Fibroblast of peridontal ligament (primary cell): ENCODE measurements around the gene PITPNM2.
A peak's percentile ranks its signal among the peaks of the same experiment; 100 is the strongest.

Experiments used
- DNase-seq: peaks from one replicate; pipeline ENCODE4 v3.0.0-alpha.2; 2010; ENCODE audit errors: extremely low read depth

Gene PITPNM2

GRCh38 chr12:123150744-123151456 is at the start of gene PITPNM2:
TSS of gene PITPNM2 (minus strand) at chr12:123151090. CDS start at chr12:123034590, 116,500 bp downstream.
- peak; percentile 38 for DNase-seq

DNA sequence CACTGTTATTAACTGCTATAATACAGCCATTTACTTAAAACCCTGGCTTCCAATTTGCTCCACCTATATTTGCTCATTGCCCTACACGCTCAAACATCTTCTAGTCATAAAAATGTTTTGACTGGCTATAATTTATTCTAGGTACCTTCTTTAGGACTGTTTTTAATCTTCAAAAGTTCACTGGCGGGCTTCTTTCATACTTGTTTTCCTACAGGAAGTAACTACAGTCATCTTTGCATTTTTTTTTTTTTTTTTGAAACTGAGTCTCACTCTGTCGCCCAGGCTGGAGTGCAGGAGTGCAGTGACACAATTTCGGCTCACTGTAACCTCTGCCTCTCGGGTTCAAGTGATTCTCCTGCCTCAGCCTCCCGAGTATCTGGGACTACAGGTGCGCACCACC is 49.5 kb upstream of the PITPNM2 start:
- no peak for DNase-seq

DNA sequence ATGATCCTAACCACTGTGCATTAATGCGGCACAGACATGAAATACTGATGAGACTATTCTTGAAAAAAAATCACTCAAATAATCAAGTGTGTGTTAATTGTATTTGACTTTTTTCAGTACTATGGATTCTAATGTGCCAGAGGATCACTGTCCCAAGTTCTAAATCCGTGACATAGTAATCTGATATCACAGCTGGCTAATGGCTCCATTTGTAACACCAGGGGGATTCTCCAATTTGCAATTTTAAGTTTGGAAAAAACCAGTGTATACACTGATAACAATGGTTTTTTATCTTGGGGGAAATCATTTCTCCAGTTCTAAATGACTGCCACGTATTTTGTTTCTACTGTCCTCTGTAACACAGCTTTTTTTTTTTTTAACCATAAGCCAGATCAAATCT is 49.0 kb upstream of the PITPNM2 start:
- no peak for DNase-seq

- DNase-seq, result no peak
These were observed 36.7 kb upstream of the PITPNM2 start for GRCh38 chr12:123187637-123188036.

DNA sequence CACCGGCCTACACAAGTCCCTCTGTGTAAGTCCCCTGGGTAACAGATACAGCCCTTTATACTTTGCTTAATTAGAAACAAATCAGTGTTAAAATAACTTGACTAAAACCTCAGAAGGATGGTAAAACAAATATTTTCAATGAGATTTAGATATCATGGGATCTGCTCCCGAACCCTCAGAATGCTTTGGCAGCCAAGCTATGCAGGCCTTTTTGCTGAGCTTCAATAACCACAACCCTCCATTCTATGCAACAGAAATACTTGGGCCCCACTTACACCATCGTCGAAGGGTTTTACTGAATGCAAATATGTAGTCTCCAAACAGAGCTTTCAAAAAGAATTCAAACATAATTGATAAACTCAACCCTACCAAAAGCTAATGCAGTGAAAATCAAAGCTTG is 29.3 kb upstream of the PITPNM2 start:
- DNase-seq, result peak; percentile 50

DNA sequence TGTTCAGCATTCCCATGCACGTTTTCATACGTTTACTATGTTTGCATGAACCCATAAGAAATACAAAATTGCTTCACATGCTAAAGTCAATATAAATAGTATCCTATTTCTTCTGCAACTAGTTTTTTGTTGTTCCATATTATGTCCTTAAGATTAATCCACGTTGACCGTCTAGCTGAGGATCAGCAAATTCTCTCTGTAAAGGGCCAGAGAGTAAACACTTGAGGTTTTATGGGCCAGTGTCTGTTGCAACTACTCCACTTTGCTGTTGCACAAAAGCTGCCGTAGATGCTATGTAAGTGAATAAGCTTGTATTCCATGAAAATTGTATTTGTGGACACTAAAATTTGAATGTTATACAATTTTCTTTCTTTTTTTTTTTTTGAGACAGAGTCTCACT is 21.1 kb upstream of the PITPNM2 start:
- DNase-seq, result no peak

- no peak for DNase-seq
These were observed 16.4 kb upstream of the PITPNM2 start for GRCh38 chr12:123167329-123167728.

DNA sequence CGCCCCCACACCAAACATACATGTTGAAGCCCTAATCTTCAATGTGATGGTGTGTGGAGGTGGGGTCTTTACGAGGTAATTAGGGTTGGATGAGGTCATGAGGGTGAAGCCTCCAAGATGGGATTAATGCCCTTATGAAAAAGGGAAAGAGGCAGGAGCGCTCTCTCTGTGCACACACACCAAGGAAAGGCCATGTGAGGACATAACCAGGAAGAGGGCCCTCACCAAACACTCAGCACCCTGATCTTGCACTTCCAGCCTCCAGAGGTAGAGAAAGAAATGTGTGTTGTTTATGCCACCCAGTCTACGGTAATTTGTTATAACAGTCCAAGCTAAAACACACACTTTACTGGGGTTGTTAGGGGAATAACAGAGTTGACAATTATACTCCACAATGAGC is 14.6 kb upstream of the PITPNM2 start:
- no peak for DNase-seq

GRCh38 chr12:123164710-123165261 is 13.9 kb upstream of the PITPNM2 start:
- DNase-seq, result no peak

DNA sequence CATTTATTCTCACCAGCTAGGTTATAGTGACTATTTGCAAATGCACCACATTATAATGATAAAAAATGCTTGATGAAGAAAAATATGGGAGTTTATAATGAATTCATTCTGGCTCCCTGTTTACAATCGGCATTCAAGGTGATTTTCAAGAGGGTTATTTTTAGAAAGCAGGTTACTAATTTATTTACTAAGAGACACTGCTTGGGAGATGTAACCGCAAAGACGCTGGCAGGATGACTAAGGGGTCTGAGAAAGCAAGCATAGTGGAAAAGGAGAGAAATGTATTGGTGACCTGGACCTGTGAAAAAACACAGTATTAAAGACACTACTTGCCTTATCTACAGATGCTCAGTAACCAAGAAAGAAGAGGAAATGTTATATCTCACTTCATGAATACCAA is 13.3 kb upstream of the PITPNM2 start:
- no peak for DNase-seq

DNA sequence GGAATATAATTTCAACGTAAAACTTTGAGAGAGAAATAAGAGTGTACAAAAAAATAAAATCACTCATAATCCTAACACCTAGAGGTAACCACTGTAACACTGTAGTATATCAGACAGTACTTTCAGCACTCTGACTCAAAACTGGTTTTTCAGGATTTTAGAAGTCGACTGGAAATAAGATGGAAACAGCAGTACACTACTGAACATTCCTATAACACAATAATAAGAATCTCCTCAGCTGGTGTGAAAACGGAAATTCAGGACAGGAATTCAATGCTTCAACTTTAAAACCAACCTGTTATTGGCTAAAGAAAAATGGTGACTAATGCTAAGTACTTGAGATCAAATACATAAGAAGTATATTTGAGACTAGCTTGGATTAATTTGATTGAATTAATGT is 12.3 kb upstream of the PITPNM2 start:
- DNase-seq, result no peak

GRCh38 chr12:123160801-123161487 is 10.1 kb upstream of the PITPNM2 start:
- peak; percentile 20 for DNase-seq

DNA sequence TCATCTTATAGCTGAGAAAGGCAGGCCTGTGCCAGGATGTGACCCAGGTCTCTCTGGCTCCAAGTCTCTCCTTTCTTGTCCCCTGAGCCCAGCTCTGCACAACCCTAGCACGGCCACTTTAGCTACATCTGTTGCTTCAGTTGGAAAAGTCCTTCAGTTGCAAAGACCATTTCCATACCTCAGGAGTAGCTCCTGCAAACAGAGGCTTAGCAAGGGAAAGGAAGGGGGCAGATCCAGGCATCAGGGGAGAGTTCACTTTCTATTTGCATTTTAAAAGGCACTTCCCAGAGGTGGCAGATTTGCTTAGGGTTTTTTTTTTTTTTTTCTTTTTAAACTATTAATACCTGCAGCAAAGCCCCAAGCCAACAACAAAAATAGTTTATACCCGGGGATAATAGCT is 3.0 kb upstream of the PITPNM2 start:
- no peak for DNase-seq

- no peak for DNase-seq
These were observed 1.9 kb upstream of the PITPNM2 start for GRCh38 chr12:123152833-123153232.

- no peak for DNase-seq
These were observed 866 bp upstream of the PITPNM2 start for GRCh38 chr12:123151457-123152454.

GRCh38 chr12:123150275-123150743 is 581 bp downstream of the PITPNM2 start:
- no peak for DNase-seq

DNA sequence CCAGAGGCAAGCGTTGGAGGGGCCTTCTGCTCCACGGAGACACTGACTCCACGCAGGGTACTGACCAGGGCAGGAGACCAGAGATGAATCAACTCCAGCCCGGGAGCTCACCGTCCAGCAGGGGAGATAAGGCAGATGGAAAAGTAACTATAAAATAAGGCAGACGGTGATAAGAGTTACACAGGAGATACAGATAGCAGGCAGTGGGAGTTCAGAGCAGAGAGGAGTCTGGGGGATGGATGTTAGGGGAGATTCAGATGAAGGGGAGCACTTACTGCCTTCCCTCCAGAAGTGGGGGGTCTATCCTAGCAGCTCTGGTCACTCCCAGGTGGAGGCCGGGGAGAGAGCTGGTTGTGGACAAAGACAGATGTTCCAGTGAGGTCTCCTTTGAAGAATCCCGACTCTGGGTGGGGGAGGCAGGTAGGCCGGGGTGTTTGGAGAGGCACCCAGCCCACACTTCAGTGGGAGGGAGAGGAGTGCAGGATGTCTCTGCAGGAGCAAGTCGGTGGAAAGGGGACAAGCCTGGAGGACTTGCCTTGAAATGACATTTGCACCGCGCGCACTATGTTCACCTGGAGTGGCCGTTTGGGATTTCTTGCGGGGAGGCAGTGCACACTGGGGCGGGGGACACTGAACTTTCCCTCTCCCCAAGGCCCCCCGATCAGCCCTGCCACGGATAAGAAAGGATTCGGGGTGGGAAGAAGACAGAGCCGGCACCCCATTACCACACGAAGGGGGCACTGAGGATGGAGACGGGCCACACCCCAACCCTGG is 1.2 kb downstream of the PITPNM2 start:
- no peak for DNase-seq

DNA sequence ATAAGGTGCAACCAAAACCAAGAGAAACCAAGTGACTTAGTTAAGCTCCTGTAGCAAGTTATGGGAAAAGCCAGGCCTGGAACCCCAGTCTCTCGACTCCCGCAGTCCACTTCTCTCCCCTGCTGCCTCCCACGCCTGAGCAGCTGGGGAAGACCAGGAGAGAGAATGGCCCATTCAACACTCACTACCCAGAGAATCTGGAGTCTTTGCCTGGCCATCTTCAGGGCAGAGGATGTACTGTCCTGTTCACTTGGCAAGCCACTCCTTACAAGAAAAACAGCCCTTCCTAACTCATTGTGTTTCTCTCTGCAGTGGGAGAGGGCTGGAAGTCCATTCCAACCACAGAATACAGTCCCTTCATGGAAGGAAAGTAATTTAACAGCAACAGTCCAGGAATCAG is 1.8 kb downstream of the PITPNM2 start:
- no peak for DNase-seq

GRCh38 chr12:123148655-123149054 is 2.2 kb downstream of the PITPNM2 start:
- DNase-seq, result no peak

GRCh38 chr12:123148223-123148622 is 2.7 kb downstream of the PITPNM2 start:
- no peak for DNase-seq

- no peak for DNase-seq
These were observed 5.7 kb downstream of the PITPNM2 start for GRCh38 chr12:123145211-123145610.
